Measurements from ENCODE around the gene ALS2. TPM values are rescaled to one million over a fixed set of nuclear protein-coding genes. Genes with fewer than 3 reads are reported as not detected.

ALS2 gene
- total RNA-seq, 2 donors from 2014 or later, result 14.8 to 16.3 TPM

DNA sequence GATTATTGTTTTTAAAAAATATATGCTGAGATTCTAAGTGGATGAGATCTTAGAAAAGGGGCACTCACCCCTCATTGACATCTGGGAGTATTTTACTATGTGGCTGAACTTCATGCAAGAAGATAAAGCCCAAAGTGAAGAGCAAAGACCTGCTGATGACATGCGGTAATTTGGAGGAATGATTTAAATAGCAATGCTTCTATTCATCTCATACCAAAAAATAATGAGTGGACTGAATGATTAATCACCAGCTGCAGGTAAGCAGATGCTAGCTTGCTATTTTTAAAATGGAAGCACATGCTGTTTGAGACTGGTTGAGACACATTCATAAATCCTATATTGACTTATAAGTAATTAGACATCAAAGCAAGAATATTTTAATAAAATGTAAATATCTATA lies 12.9 kb upstream of the ALS2 start:
- H3K4me3 ChIP-seq, result no peak overlapping the region
- no peak for DNase-seq (ENCODE audit: low spot score)
- TF ChIP-seq POLR2AphosphoS5 (IDR thresholded peaks at IDR 0.05) (no peak), POLR2A (IDR thresholded peaks at IDR 0.05) (no peak)
- TF ChIP-seq, protein P1, sequence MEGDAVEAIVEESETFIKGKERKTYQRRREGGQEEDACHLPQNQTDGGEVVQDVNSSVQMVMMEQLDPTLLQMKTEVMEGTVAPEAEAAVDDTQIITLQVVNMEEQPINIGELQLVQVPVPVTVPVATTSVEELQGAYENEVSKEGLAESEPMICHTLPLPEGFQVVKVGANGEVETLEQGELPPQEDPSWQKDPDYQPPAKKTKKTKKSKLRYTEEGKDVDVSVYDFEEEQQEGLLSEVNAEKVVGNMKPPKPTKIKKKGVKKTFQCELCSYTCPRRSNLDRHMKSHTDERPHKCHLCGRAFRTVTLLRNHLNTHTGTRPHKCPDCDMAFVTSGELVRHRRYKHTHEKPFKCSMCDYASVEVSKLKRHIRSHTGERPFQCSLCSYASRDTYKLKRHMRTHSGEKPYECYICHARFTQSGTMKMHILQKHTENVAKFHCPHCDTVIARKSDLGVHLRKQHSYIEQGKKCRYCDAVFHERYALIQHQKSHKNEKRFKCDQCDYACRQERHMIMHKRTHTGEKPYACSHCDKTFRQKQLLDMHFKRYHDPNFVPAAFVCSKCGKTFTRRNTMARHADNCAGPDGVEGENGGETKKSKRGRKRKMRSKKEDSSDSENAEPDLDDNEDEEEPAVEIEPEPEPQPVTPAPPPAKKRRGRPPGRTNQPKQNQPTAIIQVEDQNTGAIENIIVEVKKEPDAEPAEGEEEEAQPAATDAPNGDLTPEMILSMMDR (IDR thresholded peaks at IDR 0.05), result no peak
- H3K4me1 ChIP-seq (replicated peaks), result no peaks in the 10 kb centered on the region
- H3K27ac ChIP-seq, result no peak overlapping the region
- H3K9me3 ChIP-seq, result no peaks in the 10 kb centered on the region
- WGBS, result 81% methylated on average over 1 of the region's 1 CpG
- no peaks in the 10 kb centered on the region for H3K36me3 ChIP-seq
- intact Hi-C loops (cut with DNase I), result no loop called here
- H3K27me3 ChIP-seq (replicated peaks; ENCODE audit: insufficient read depth), result no peaks in the 10 kb centered on the region

DNA sequence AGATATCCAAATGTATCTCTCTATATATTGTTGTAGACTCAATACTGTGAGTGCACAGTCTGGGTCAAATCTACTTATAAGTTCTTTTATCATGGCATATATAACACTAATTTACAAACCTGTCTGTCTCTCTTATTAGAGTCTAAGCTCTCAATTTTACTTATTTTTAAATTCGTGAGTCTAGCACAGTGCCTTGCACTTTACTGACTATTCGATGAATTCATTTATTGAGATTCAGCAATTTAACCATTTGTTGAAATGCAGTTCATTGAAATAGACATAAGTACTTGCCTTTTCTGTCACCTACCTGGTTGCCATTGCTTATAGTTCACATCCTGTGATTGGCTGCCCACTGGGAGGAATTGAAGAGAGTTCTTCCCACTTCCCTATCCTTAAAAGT lies 10.3 kb upstream of the ALS2 start:
- no peaks in the 10 kb centered on the region for H3K4me1 ChIP-seq (replicated peaks)
- WGBS, result 89% methylated on average over 2 of the region's 2 CpGs
- no peak overlapping the region for H3K4me3 ChIP-seq
- H3K9me3 ChIP-seq, result no peaks in the 10 kb centered on the region
- H3K36me3 ChIP-seq, result no peaks in the 10 kb centered on the region
- intact Hi-C loops (cut with DNase I), result no loop called here
- TF ChIP-seq POLR2AphosphoS5 (IDR thresholded peaks at IDR 0.05) (no peak), POLR2A (IDR thresholded peaks at IDR 0.05) (no peak)
- TF ChIP-seq, protein P1 (IDR thresholded peaks at IDR 0.05), result no peak
- H3K27ac ChIP-seq, result no peak overlapping the region
- DNase-seq (ENCODE audit: low spot score), result no peak
- no peaks in the 10 kb centered on the region for H3K27me3 ChIP-seq (replicated peaks; ENCODE audit: insufficient read depth)

DNA sequence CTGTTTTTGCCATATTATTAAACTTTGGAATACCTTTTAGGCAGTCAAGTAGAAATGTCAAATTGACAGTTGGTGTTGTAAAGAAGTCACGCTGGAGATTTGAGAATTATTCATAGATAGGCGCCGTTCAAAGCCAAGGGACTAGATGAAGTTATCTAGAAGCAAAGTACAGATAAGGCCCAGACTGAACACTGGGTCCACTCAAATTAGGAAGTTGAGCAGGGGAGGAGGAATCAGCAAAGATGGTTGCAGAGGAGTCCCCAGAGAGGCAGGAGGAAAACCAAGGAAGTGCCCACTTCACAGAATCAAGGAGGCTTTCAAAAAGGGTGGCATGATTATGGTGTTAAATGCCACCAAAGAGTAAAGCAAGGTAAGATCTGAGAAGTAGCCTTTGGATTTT lies 9.6 kb upstream of the ALS2 start:
- TF ChIP-seq, protein P1 (IDR thresholded peaks at IDR 0.05), result no peak
- no peak for TF ChIP-seq POLR2A (IDR thresholded peaks at IDR 0.05)
- no peak for TF ChIP-seq POLR2AphosphoS5 (IDR thresholded peaks at IDR 0.05)
- H3K27me3 ChIP-seq (replicated peaks; ENCODE audit: insufficient read depth), result no peaks in the 10 kb centered on the region
- H3K4me3 ChIP-seq, result no peak overlapping the region
- no peaks in the 10 kb centered on the region for H3K4me1 ChIP-seq (replicated peaks)
- H3K36me3 ChIP-seq, result no peaks in the 10 kb centered on the region
- 89% methylated on average over 3 of the region's 3 CpGs for WGBS
- no peak for DNase-seq (ENCODE audit: low spot score)
- intact Hi-C loops (cut with DNase I), result no loop called here
- no peak overlapping the region for H3K27ac ChIP-seq
- no peaks in the 10 kb centered on the region for H3K9me3 ChIP-seq

DNA sequence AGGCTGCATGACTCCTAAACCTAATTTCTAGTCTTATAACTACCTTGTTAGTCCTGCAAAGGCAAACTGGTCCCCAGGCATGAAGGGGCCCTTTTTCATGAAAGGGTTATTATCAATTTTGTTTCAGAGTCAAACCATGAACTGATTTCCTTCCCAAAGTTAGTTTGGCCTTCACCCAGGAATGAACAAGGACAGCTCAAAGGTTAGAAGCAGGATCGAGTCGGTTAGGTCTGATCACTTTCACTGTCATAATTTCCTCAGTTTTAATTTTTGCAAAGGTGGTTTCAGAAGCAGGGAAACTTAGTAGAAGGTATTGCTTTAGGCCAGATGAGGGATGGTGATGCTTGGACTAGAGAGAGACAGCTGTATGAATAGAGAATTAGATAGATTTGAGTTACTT lies 8.7 kb upstream of the ALS2 start:
- H3K9me3 ChIP-seq, result no peaks in the 10 kb centered on the region
- intact Hi-C loops (cut with DNase I), result no loop called here
- no peaks in the 10 kb centered on the region for H3K4me1 ChIP-seq (replicated peaks)
- no peak overlapping the region for H3K27ac ChIP-seq
- DNase-seq (ENCODE audit: low spot score), result no peak
- TF ChIP-seq POLR2A (IDR thresholded peaks at IDR 0.05), result no peak
- TF ChIP-seq, protein P1 (IDR thresholded peaks at IDR 0.05), result no peak
- TF ChIP-seq POLR2AphosphoS5 (IDR thresholded peaks at IDR 0.05), result no peak
- no peaks in the 10 kb centered on the region for H3K36me3 ChIP-seq
- 69% methylated on average over 2 of the region's 2 CpGs for WGBS
- H3K4me3 ChIP-seq, result no peak overlapping the region
- H3K27me3 ChIP-seq (replicated peaks; ENCODE audit: insufficient read depth), result no peaks in the 10 kb centered on the region

DNA sequence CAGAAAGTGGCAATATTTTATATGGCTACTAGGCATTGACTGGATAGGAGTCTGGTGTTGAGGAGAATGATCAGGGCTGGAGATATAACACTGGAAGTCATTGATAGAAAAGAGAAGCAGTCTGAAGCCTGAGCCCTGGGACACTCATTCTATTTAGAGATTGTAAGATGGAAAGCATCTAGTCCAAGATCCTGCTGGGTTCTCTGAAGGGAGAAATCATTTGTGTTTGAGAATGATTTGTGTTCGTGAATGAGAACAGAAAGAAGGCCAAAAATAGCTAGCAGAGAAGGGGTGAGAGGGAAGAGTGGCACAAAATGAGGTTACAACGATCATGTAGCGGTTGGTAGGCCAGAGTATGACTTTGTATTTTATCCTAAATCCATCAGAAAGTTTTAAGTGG lies 7.6 kb upstream of the ALS2 start:
- Histone ChIP-seq H3K4me1 (replicated peaks) (no peaks in the 10 kb centered on the region), H3K4me3 (no peak overlapping the region), H3K27me3 (replicated peaks; ENCODE audit: insufficient read depth) (no peaks in the 10 kb centered on the region), H3K36me3 (no peaks in the 10 kb centered on the region), H3K9me3 (no peaks in the 10 kb centered on the region), H3K27ac (no peak overlapping the region)
- DNase-seq (ENCODE audit: low spot score), result no peak
- TF ChIP-seq POLR2A (IDR thresholded peaks at IDR 0.05), result no peak
- TF ChIP-seq POLR2AphosphoS5 (IDR thresholded peaks at IDR 0.05), result no peak
- TF ChIP-seq, protein P1 (IDR thresholded peaks at IDR 0.05), result no peak
- intact Hi-C loops (cut with DNase I), result no loop called here
- WGBS, result 78% methylated on average over 3 of the region's 3 CpGs

All from prostate gland (tissue), 2 donors.